Amniotic stem cell (primary cell): ENCODE measurements around the gene DAZL.
"Not testable (repeated sequence)": the region's sequence is repeated elsewhere in the genome, so short reads cannot be mapped to it uniquely, and the experiment has no call there.

Experiments
- DNase-seq: peaks from one replicate; lab custom pipeline; 2025; lab: John Stamatoyannopoulos, UW

The DAZL gene

DNA sequence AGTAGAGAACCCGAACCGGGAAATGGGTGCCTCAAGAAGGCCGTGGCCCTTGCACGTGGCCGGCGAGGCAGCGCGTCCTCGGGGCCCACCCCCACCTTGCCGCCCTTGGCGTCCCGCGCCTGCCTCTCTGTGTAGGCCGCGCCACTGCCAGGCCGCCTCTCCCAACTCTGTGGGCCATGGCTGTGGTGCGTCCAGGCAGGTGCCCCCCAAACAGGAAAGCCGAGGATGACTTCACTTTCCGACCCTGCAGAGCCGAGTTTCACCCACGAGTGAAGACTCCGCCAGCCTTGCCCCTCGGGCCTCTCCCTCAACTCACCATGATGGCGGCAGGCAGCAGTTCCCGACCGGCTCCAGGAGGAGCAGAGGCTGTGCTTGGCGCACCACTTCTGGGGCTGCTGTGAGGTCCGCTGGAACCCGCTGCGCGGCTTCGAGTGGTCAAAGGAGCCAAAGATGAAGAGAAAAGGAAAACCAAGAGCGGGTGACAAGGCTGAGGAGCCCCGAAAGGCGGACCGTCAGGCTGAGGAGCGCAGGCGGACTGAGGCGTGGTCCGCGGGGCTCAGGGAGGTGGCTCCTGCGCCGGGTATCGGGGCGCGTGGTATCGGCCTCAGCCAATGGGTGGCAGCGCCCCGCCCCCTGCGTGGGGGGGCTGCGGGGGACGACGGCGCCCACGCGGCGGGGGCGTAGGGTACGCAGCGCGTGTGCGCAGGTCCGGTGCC lies at the start of gene DAZL:
Gene DAZL (minus strand): TSS at position 537 of the 716 bp plus-strand sequence. CDS start 218 bp downstream, at position 319.
- no peak for DNase-seq

- DNase-seq = no peak
Measured at GRCh38 chr3:16654976-16655375, 49.8 kb upstream of the DAZL start.

- DNase-seq = no peak
Measured at GRCh38 chr3:16653712-16654111, 48.5 kb upstream of the DAZL start.

GRCh38 chr3:16647668-16648067 lies 42.4 kb upstream of the DAZL start:
- no peak for DNase-seq

DNA sequence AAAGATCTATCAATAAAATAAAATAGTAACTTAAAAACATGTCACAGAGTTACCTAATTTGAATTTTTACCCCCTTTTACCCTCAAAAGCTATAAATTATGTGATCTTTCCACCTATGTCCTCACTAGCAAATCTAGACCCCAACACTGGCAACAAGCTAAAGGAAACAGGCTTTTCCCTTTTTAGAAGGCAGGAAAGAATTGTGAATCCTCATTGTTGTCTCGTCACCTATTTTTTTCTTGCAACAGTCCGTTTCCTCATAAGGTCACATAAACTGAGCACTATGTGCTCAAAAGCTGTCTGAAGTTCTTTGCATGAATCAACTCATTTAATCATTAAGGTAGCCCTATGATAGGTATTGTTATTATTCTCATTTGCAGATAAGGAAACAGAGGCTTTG lies 34.6 kb upstream of the DAZL start:
- no peak for DNase-seq

DNA sequence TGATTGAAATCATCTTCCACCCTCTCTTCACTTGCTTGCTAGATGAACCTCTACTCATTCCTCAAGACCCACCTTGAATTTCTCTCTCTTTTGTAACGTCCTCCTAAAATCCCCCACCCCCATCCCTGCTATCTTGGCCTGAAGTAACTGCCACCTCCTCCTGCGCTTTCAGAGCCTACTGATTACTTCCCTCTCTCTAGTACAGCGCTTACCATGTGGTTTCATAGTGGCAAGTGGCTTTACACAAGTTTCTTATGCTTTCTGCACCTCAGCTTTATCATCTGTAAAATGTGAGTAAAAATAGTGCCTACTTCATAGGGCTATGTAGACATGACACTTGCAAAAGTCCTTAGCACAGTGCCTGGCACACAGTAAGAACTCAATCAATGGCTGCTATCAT lies 28.7 kb upstream of the DAZL start:
- no peak for DNase-seq

GRCh38 chr3:16632395-16632794 lies 27.2 kb upstream of the DAZL start:
- no peak for DNase-seq

GRCh38 chr3:16618721-16619120 lies 13.5 kb upstream of the DAZL start:
- no peak for DNase-seq

DNA sequence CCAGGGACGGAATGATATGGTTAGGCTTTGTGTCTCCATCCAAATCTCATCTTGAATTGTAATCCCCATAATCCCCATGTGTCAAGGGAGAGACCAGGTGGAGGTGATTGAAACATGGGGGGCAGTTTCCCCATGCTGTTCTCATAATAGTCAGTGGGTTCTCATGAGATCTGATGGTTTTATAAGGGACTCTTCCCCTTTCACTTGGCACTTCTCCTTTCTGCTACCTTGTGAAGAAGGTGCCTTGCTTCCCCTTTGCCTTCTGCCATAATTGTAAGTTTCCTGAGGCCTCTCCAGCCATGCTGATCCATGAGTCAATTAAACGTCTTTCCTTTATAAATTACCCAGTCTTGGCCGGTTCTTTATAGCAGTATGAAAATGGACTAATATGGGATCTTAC lies 11.9 kb upstream of the DAZL start:
- not testable (repeated sequence) for DNase-seq

GRCh38 chr3:16616083-16616482 lies 10.9 kb upstream of the DAZL start:
- DNase-seq = no peak

- DNase-seq = no peak
Measured at GRCh38 chr3:16614033-16615031, 9.1 kb upstream of the DAZL start.

GRCh38 chr3:16609927-16610580 lies 4.8 kb upstream of the DAZL start:
- no peak for DNase-seq

- no peak for DNase-seq
Measured at GRCh38 chr3:16608816-16609215, 3.6 kb upstream of the DAZL start.

- DNase-seq = no peak
Measured at GRCh38 chr3:16607718-16608117, 2.5 kb upstream of the DAZL start.

DNA sequence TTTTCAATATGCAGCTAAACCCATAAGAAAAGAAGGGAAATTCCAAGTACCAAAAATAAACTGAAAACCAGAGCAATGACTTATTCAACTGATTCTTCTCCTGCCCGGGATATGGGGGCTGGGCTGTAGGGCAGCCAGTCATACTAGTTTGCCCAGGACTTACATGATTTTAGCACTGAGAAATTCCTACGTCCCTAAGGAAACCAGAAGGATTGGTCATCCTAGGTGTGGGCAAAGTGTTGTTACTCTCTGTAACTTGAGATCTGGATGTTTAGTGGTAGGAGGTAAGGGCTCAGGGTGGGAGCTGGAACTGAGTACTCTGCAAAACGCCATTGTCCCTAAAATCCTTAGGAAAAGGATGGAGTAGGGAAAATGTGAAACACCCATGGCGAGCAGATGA lies 1.2 kb upstream of the DAZL start:
- DNase-seq = no peak

GRCh38 chr3:16605966-16606365 lies 743 bp upstream of the DAZL start:
- DNase-seq = no peak

DNA sequence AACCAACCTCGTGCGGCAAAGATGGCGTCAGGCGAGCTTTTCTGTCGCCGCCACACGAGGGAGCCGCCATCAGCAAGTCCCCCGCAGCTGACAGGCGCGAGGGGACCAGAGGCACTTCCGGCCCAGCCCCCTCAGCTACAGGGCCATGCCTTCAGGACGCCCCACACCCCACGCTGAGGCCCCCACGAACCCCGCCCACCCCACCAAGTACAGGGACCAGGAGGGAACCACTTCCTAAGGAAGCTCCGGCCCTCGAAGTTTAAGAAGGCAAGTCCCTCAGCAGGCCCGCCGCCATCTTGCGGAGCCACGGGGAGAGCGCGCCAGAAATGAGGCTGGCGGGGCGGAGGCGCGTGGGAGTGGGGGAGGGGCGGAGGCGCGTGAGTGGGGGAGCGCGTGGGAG lies 790 bp downstream of the DAZL start:
- DNase-seq = no peak

DNA sequence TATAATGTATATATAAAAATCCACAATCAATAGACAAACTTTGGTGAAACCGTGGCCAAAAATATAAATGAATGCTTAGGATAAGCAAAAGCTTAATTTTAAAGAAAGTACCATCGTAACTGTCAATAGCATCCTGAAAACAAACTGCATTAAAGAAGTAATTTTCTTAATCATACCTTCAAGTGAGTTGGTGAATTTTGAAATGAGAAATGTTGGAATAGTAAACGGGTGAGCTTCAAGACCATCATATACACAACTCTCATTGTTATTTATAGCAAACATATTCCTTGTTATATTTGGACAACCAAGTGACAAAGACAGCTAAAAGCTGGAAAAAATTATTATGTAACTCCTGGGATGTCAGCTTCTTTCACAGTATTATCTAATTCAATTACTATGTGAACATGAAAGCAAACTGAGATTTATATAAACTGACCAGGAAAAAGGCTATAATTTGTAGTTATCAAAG lies 3.7 kb downstream of the DAZL start:
- no peak for DNase-seq

- DNase-seq = peak; percentile 74
Measured at GRCh38 chr3:16600780-16601536, 4.3 kb downstream of the DAZL start.

DNA sequence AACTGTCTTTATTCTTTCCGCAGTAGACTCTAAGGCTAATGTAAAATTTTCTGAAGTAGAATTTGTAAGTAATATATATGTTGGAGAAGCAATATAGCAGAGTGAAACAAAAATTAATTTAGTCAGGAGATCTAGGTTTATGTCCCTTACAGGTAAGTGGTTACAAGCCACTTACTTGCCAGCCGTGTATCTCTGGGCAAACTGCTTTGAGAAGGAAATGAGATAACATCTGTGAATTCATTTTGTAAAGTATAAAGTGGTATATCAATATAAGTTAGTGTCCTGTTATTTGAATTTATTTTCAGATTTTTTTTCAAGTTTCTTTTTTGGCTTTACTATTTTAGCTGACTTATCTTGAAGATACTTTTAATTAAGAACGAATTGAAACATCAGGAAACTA lies 5.5 kb downstream of the DAZL start:
- no peak for DNase-seq

DNA sequence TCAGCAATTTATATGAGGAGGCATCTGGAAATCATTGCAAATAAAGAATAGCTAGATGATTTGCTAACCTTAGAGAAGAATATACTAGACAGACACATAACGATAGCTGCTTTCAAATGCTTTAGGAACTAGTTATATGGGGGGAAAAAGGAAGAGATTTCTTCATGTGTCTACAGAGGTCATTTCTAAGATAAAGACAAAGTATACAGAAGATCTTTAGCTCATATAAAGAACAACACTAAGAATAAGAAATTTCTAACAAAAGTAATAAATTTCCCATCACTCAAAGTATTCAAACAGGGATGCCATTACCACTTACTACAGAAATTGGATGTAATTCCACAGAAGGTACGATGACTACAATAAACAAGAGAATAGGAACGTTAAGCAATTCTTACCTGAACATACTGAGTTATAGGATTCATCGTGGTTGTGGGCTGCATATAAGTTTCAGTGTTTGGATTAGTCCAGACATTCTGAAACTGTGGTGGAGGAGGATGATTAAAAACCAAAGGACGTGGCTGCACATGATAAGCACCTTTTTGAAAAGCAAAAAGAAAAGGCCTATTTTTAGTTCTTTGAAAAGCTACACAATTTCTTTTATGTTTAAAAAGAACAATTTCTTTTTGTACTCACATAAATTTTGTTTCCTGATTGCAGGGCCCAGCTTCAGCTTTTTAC lies 8.7 kb downstream of the DAZL start:
- DNase-seq = no peak
